ENCODE results near the gene LRRC61. TPM values are rescaled to one million over a fixed set of nuclear protein-coding genes. Genes with fewer than 3 reads are reported as not detected.

LRRC61 gene
- total RNA-seq, 1 donor from 2014 or later = 28.3 TPM

- Mint-ChIP-seq H3K4me1 (ENCODE audit: low read depth) (peaks cover 4% of the 10 kb centered on the region), H3K36me3 (ENCODE audit: insufficient read depth) (no peaks in the 10 kb centered on the region), H3K27me3 (peaks cover 14% of the 10 kb centered on the region), H3K27ac (no peak overlapping the region), H3K4me3 (ENCODE audit: low read depth) (no peak overlapping the region), H3K9me3 (ENCODE audit: low read depth) (no peaks in the 10 kb centered on the region)
- TF ChIP-seq CTCF (IDR thresholded peaks at IDR 0.05; ENCODE audit: unreplicated experiment) = no peak
- DNase-seq (ENCODE audit: low spot score, unreplicated experiment) = no peak
Measured at GRCh38 chr7:150360363-150361058, 37.4 kb downstream of the LRRC61 start.

GRCh38 chr7:150361402-150361801, 38.2 kb downstream of the LRRC61 start:
- no peak overlapping the region for H3K27ac Mint-ChIP-seq
- peaks cover 5% of the 10 kb centered on the region for H3K4me1 Mint-ChIP-seq (ENCODE audit: low read depth)
- H3K27me3 Mint-ChIP-seq = peaks cover 14% of the 10 kb centered on the region
- no peak for TF ChIP-seq CTCF (IDR thresholded peaks at IDR 0.05; ENCODE audit: unreplicated experiment)
- no peak for DNase-seq (ENCODE audit: low spot score, unreplicated experiment)
- no peaks in the 10 kb centered on the region for H3K9me3 Mint-ChIP-seq (ENCODE audit: low read depth)
- H3K36me3 Mint-ChIP-seq (ENCODE audit: insufficient read depth) = no peaks in the 10 kb centered on the region
- no peak overlapping the region for H3K4me3 Mint-ChIP-seq (ENCODE audit: low read depth)

DNA sequence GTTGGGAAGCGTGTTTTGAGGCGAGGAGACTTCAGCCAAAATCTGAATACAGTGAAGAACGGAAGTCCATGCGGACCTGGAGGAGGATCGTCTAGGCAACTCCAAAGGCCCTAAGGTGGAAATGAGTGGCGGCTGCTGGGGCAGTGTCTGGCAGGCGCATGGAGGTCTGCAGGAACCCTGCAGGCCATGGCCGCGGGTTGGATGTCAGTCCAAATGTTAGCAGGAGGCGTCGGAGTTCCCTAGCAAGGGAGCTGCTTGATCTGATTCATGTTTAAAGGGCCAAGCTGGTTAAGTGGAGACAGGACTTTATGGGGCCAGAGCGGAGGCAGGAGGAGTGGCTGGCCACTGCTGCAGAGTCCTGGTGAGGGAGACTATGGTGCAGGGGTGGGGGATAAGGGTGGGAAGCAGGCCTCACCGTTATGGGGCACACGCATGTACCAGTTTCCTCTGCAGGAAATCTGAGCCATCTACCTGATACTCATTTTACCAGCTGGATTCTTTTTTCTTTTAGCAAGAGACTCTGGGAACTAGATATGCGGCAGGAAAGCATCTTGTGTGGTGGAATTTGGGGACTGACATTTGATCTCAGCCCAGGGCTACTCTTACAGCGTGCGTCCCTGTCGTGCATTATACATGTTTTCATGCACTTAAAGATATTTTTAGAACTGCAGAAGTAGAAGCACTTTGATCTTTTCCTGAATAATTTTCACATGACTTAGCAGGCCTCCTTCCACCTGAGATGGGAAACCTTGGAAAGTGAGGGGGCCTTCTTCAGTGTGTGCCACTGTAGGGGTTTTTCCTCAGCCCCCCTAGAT, 38.9 kb downstream of the LRRC61 start:
- DNase-seq (ENCODE audit: low spot score, unreplicated experiment) = no peak
- Mint-ChIP-seq H3K4me3 (ENCODE audit: low read depth) (no peak overlapping the region), H3K36me3 (ENCODE audit: insufficient read depth) (no peaks in the 10 kb centered on the region), H3K4me1 (ENCODE audit: low read depth) (peaks cover 5% of the 10 kb centered on the region), H3K27me3 (peaks cover 14% of the 10 kb centered on the region), H3K9me3 (ENCODE audit: low read depth) (no peaks in the 10 kb centered on the region), H3K27ac (no peak overlapping the region)
- TF ChIP-seq CTCF (IDR thresholded peaks at IDR 0.05; ENCODE audit: unreplicated experiment) = no peak

GRCh38 chr7:150363370-150363769, 40.2 kb downstream of the LRRC61 start:
- DNase-seq (ENCODE audit: low spot score, unreplicated experiment) = no peak
- Mint-ChIP-seq H3K36me3 (ENCODE audit: insufficient read depth) (no peaks in the 10 kb centered on the region), H3K4me3 (ENCODE audit: low read depth) (no peak overlapping the region), H3K27me3 (peaks cover 14% of the 10 kb centered on the region), H3K4me1 (ENCODE audit: low read depth) (peaks cover 8% of the 10 kb centered on the region), H3K9me3 (ENCODE audit: low read depth) (no peaks in the 10 kb centered on the region), H3K27ac (no peak overlapping the region)
- TF ChIP-seq CTCF (IDR thresholded peaks at IDR 0.05; ENCODE audit: unreplicated experiment) = no peak

GRCh38 chr7:150363872-150364271, 40.7 kb downstream of the LRRC61 start:
- no peak for TF ChIP-seq CTCF (IDR thresholded peaks at IDR 0.05; ENCODE audit: unreplicated experiment)
- no peak for DNase-seq (ENCODE audit: low spot score, unreplicated experiment)
- Mint-ChIP-seq H3K27ac (no peak overlapping the region), H3K27me3 (peaks cover 14% of the 10 kb centered on the region), H3K36me3 (ENCODE audit: insufficient read depth) (no peaks in the 10 kb centered on the region), H3K9me3 (ENCODE audit: low read depth) (no peaks in the 10 kb centered on the region), H3K4me3 (ENCODE audit: low read depth) (no peak overlapping the region), H3K4me1 (ENCODE audit: low read depth) (peaks cover 8% of the 10 kb centered on the region)
